CD4-positive, alpha-beta T cell (primary cell): ENCODE results near the gene MTMR12. TPM values are rescaled to one million over a fixed set of nuclear protein-coding genes. Genes with fewer than 3 reads are reported as not detected.

Experiments used
- ATAC-seq: fragments of 200-7000 bp; cut with Tn5 transposase; one replicate; pipeline ENCODE4 v1.10.0; 2022; ENCODE audit warnings: mild to moderate bottlenecking; ENCODE audit not compliant: poor library complexity
- CTCF ChIA-PET: fragments of 350-600 bp; sonication (Branson Sonifier 250); formaldehyde crosslinking; loops from one replicate; lab custom pipeline; 2021; ENCODE audit warnings: antibody characterized with exemption, inconsistent platforms; lab: Charles Lee
- POLR2A ChIA-PET: fragments of 350-600 bp; sonication (Branson Sonifier 250); formaldehyde crosslinking; loops from one replicate; lab custom pipeline; 2021; ENCODE audit warnings: antibody characterized with exemption, inconsistent platforms; lab: Charles Lee
- DNase-seq, 14 experiments: peaks; one replicate each; pipeline ENCODE4 v3.0.0-alpha.2; 2013 to 2020; ENCODE audit warnings: mixed read lengths in 2 of 14
- H3K27ac ChIP-seq, 2 donors: one replicate each; pipeline versions ENCODE4 v1.5.1 to v1.7.0; 2013; ENCODE audit warnings: low read length in 2 of 2, low read depth in 1 of 2, mild to moderate bottlenecking in 1 of 2
- H3K27me3 ChIP-seq, 2 experiments: 1 replicate in 1 of 2; 2 replicates in 1 of 2; pipeline versions ENCODE4 v1.6.1 to v1.7.0; 2013; ENCODE audit warnings: low read length in 2 of 2, control low read depth in 1 of 2, mild to moderate bottlenecking in 1 of 2, moderate library complexity in 1 of 2; ENCODE audit not compliant: insufficient read depth in 2 of 2, control insufficient read depth in 1 of 2
- H3K36me3 ChIP-seq: one replicate; pipeline ENCODE4 v1.6.1; 2013; ENCODE audit warnings: low read length, control low read depth; ENCODE audit not compliant: insufficient read depth
- H3K4me1 ChIP-seq: one replicate; pipeline ENCODE4 v1.6.1; 2013; ENCODE audit warnings: low read length, control low read depth; ENCODE audit not compliant: insufficient read depth
- H3K4me3 ChIP-seq: one replicate; pipeline ENCODE4 v1.5.1; 2013; ENCODE audit warnings: mild to moderate bottlenecking, low read length, moderate library complexity
- H3K9me3 ChIP-seq, 2 experiments: 1 replicate in 1 of 2; 2 replicates in 1 of 2; pipeline versions ENCODE4 v1.6.1 to v1.7.0; 2013; ENCODE audit warnings: low read length in 2 of 2, mild to moderate bottlenecking in 2 of 2, control low read depth in 1 of 2, moderate library complexity in 1 of 2; ENCODE audit not compliant: control insufficient read depth in 1 of 2, insufficient read depth in 1 of 2
- H3K27ac Mint-ChIP-seq: one replicate; pipeline ENCODE4 v1.8.0; 2020; ENCODE audit warnings: mixed read lengths
- H3K27me3 Mint-ChIP-seq: one replicate; pipeline ENCODE4 v1.8.0; 2021; ENCODE audit warnings: mixed read lengths
- H3K36me3 Mint-ChIP-seq: one replicate; pipeline ENCODE4 v1.8.0; 2021; ENCODE audit warnings: low read depth, mixed read lengths
- H3K4me1 Mint-ChIP-seq: one replicate; pipeline ENCODE4 v1.8.0; 2021; ENCODE audit warnings: low read depth, mixed read lengths
- H3K4me3 Mint-ChIP-seq: one replicate; pipeline ENCODE4 v1.8.0; 2020; ENCODE audit warnings: mild to moderate bottlenecking, mixed read lengths
- H3K9me3 Mint-ChIP-seq: one replicate; pipeline ENCODE4 v1.8.0; 2020; ENCODE audit warnings: mixed read lengths
- CTCF ChIP-seq: fragments of 200-600 bp; IDR thresholded peaks from one replicate; pipeline ENCODE4 v1.8.0; 2022; ENCODE audit warnings: antibody characterized with exemption, mild to moderate bottlenecking
- intact Hi-C, 2 experiments: fragments of 100-400 bp; cut with DNase I in 1 of 2; cut with micrococcal nuclease in 1 of 2; formaldehyde crosslinking; loops; one replicate each; pipeline versions ENCODE4 v1.15.1 to v1.9.0; 2023 to 2025; cut with DNase I, micrococcal nuclease
- total RNA-seq, 174 experiments: library from RNA in 2 of 174; stranded (reverse) in 2 of 174; gene quantifications; one replicate each; pipeline ENCODE4 v1.2.3 and lab custom pipeline; 2021 to 2026

Gene MTMR12
- total RNA-seq, 2 experiments from 2014 or later = 15.9 to 18.3 TPM

GRCh38 chr5:32270946-32271345 is 41.8 kb downstream of the MTMR12 start:
- no peaks in the 10 kb centered on the region for H3K4me1 ChIP-seq
- TF ChIP-seq CTCF = no peak
- no peaks in the 10 kb centered on the region for H3K9me3 ChIP-seq
- Mint-ChIP-seq H3K27ac (no peak overlapping the region), H3K36me3 (peaks cover 89% of the 10 kb centered on the region), H3K9me3 (no peaks in the 10 kb centered on the region), H3K4me3 (no peak overlapping the region), H3K4me1 (no peaks in the 10 kb centered on the region), H3K27me3 (no peaks in the 10 kb centered on the region)
- CTCF ChIA-PET = no interaction called here
- no peak for DNase-seq
- H3K27ac ChIP-seq = no peak overlapping the region
- POLR2A ChIA-PET = no interaction called here
- ATAC-seq = no peak
- H3K4me3 ChIP-seq = no peak overlapping the region
- no peaks in the 10 kb centered on the region for H3K27me3 ChIP-seq
- intact Hi-C loops = no loop called here
- peaks cover 75% of the 10 kb centered on the region for H3K36me3 ChIP-seq

GRCh38 chr5:32270178-32270577 is 42.6 kb downstream of the MTMR12 start:
- peaks cover 92% of the 10 kb centered on the region for H3K36me3 Mint-ChIP-seq
- Histone ChIP-seq H3K36me3 (peaks cover 77% of the 10 kb centered on the region), H3K9me3 (no peaks in the 10 kb centered on the region), H3K4me3 (no peak overlapping the region), H3K27me3 (no peaks in the 10 kb centered on the region), H3K27ac (no peak overlapping the region), H3K4me1 (no peaks in the 10 kb centered on the region)
- DNase-seq (no peak), ATAC-seq (no peak)
- POLR2A ChIA-PET = no interaction called here
- TF ChIP-seq CTCF = no peak
- H3K27ac Mint-ChIP-seq = no peak overlapping the region
- H3K4me1 Mint-ChIP-seq = no peaks in the 10 kb centered on the region
- intact Hi-C loops = no loop called here
- H3K27me3 Mint-ChIP-seq = no peaks in the 10 kb centered on the region
- H3K4me3 Mint-ChIP-seq = no peak overlapping the region
- no peaks in the 10 kb centered on the region for H3K9me3 Mint-ChIP-seq
- CTCF ChIA-PET = no interaction called here

GRCh38 chr5:32265902-32266301 is 46.8 kb downstream of the MTMR12 start:
- no peaks in the 10 kb centered on the region for H3K4me1 Mint-ChIP-seq
- ChIA-PET POLR2A (interaction anchor here (0.5 to 0.6 kb wide), 2 partner anchors 316 to 400 kb away, joined by 3 read pairs; no protein-coding TSS in a partner anchor), CTCF (no interaction called here)
- H3K9me3 Mint-ChIP-seq = no peaks in the 10 kb centered on the region
- Histone ChIP-seq H3K27ac (no peak overlapping the region), H3K36me3 (peaks cover 55% of the 10 kb centered on the region), H3K27me3 (no peaks in the 10 kb centered on the region), H3K4me1 (no peaks in the 10 kb centered on the region), H3K9me3 (no peaks in the 10 kb centered on the region), H3K4me3 (no peak overlapping the region)
- no peak overlapping the region for H3K27ac Mint-ChIP-seq
- no peak for TF ChIP-seq CTCF
- H3K27me3 Mint-ChIP-seq = no peaks in the 10 kb centered on the region
- ATAC-seq = no peak
- intact Hi-C loops = no loop called here
- H3K36me3 Mint-ChIP-seq = peaks cover 95% of the 10 kb centered on the region
- no peak for DNase-seq
- no peak overlapping the region for H3K4me3 Mint-ChIP-seq
